GM12878 (cell line): ENCODE data around the gene CES3. TPM values are rescaled to one million over a fixed set of nuclear protein-coding genes. Genes with fewer than 3 reads are reported as not detected.

Experiments used
- ATAC-seq: fragments of 200-7000 bp; cut with Tn5 transposase; 3 replicates; pipeline ENCODE4 v1.9.1; 2020; ENCODE audit warnings: mild to moderate bottlenecking, moderate library complexity
- BruUV-seq: library from RNA; stranded (reverse); fragments of 400-500 nt; replicated peaks from 2 replicates; lab custom pipeline; 2021; lab: Mats Ljungman, UMichigan
- CTCF ChIA-PET: fragments of 300-600 bp; sonication (Branson Sonifier 250); formaldehyde crosslinking; extraction: SDS; loops from one replicate; lab custom pipeline; 2021; ENCODE audit warnings: inconsistent platforms; lab: Yijun Ruan, JAX
- POLR2A ChIA-PET: fragments of 350-600 bp; formaldehyde crosslinking; extraction: SDS; loops from one replicate; lab custom pipeline; 2021; ENCODE audit warnings: inconsistent platforms; lab: Charles Lee
- RAD21 ChIA-PET: fragments of 300-600 bp; sonication (Branson Sonifier 250); formaldehyde crosslinking; loops from one replicate; lab custom pipeline; 2023; ENCODE audit warnings: antibody characterized with exemption; ENCODE audit not compliant: unreplicated experiment; lab: Charles Lee
- SMC1A ChIA-PET: fragments of 300-600 bp; sonication (Branson Sonifier 250); formaldehyde crosslinking; loops from one replicate; lab custom pipeline; 2023; ENCODE audit not compliant: unreplicated experiment, uncharacterized antibody; lab: Charles Lee
- DNase-seq: peaks from one replicate; pipeline ENCODE4 v3.0.0-alpha.2; 2011; ENCODE audit warnings: low read depth, low spot score
- FAIRE-seq: peaks from 3 replicates; lab custom pipeline; 2011; peaks lifted over from hg19 to GRCh38; lab: Jason Lieb, UNC
- H2AFZ ChIP-seq: 2 replicates; pipeline ENCODE4 v1.6.0; 2011; ENCODE audit warnings: low read depth, low read length, control low read depth; ENCODE audit not compliant: control insufficient read depth
- H3K27ac ChIP-seq: 2 replicates; pipeline ENCODE4 v1.5.1; 2011; ENCODE audit warnings: control low read depth; ENCODE audit not compliant: control insufficient read depth, insufficient read depth
- H3K27me3 ChIP-seq, 2 experiments: replicated peaks in 1 of 2; 2 replicates each; pipeline versions ENCODE4 v1.6.0 to v1.6.1; 2011; ENCODE audit warnings: low read length in 1 of 2; ENCODE audit not compliant: control insufficient read depth in 2 of 2, insufficient read depth in 2 of 2
- H3K36me3 ChIP-seq, 2 experiments: 2 replicates each; pipeline ENCODE4 v1.5.1; 2011; ENCODE audit warnings: low read length in 1 of 2; ENCODE audit not compliant: control insufficient read depth in 2 of 2, insufficient read depth in 2 of 2
- H3K4me1 ChIP-seq: 2 replicates; pipeline ENCODE4 v1.6.1; 2011; ENCODE audit warnings: mild to moderate bottlenecking, low read length, moderate library complexity, mixed read lengths; ENCODE audit not compliant: control insufficient read depth, insufficient read depth
- H3K4me2 ChIP-seq: 2 replicates; pipeline ENCODE4 v1.6.0; 2011; ENCODE audit warnings: control low read depth; ENCODE audit not compliant: control insufficient read depth, insufficient read depth
- H3K4me3 ChIP-seq: fragments of 200-600 bp; sonication (generic); 2 replicates; pipeline ENCODE4 v1.5.1; 2016
- H3K79me2 ChIP-seq: 2 replicates; pipeline ENCODE4 v1.6.0; 2011; ENCODE audit warnings: low read length; ENCODE audit not compliant: control insufficient read depth, insufficient read depth
- H3K9ac ChIP-seq: 2 replicates; pipeline ENCODE4 v1.8.0; 2011; ENCODE audit warnings: low read length, control low read depth, mixed read lengths; ENCODE audit not compliant: control insufficient read depth, insufficient read depth
- H3K9me3 ChIP-seq: replicated peaks from 3 replicates; pipeline ENCODE4 v1.5.1; 2011; ENCODE audit warnings: mild to moderate bottlenecking, low read length; ENCODE audit not compliant: control insufficient read depth, insufficient read depth
- H4K20me1 ChIP-seq: 2 replicates; pipeline ENCODE4 v1.6.0; 2011; ENCODE audit not compliant: control insufficient read depth, insufficient read depth
- BHLHE40 ChIP-seq, 2 experiments: fragments of 450-650 bp in 1 of 2; IDR thresholded peaks; 2 replicates each; pipeline ENCODE4 v1.6.1; 2011 to 2017; ENCODE audit warnings: low read depth in 2 of 2, borderline replicate concordance in 1 of 2, improper control_type of control experiment in 1 of 2, low read length in 1 of 2, mild to moderate bottlenecking in 1 of 2
- BMI1 ChIP-seq: fragments of 450-650 bp; IDR thresholded peaks from 2 replicates; pipeline ENCODE4 v1.6.1; 2016; ENCODE audit warnings: mild to moderate bottlenecking, moderate library complexity, borderline replicate concordance
- DPF2 ChIP-seq: fragments of 450-650 bp; IDR thresholded peaks from 2 replicates; pipeline ENCODE4 v1.6.1; 2017; ENCODE audit warnings: mild to moderate bottlenecking
- HDAC6 ChIP-seq: fragments of 200-600 bp; sonication (generic); IDR thresholded peaks from one replicate; pipeline ENCODE4 v1.8.0; 2017; ENCODE audit warnings: antibody characterized with exemption; ENCODE audit not compliant: unreplicated experiment
- IKZF1 ChIP-seq: fragments of 450-650 bp; conservative IDR thresholded peaks from 2 replicates; pipeline ENCODE4 v1.6.1; 2017; ENCODE audit warnings: antibody characterized with exemption, mild to moderate bottlenecking
- KDM1A ChIP-seq: fragments of 200-600 bp; sonication (generic); IDR thresholded peaks from 2 replicates; pipeline ENCODE4 v1.6.1; 2016; ENCODE audit warnings: borderline replicate concordance
- LARP7 ChIP-seq: fragments of 450-650 bp; IDR thresholded peaks from 2 replicates; pipeline ENCODE4 v1.6.1; 2017; ENCODE audit warnings: mild to moderate bottlenecking
- NFYB ChIP-seq: IDR thresholded peaks from 2 replicates; pipeline ENCODE4 v1.6.1; 2011; ENCODE audit warnings: low read depth, mild to moderate bottlenecking, low read length, improper control_type of control experiment, moderate library complexity; ENCODE audit not compliant: insufficient read depth
- SPI1 ChIP-seq: IDR thresholded peaks from 2 replicates; pipeline ENCODE4 v1.6.1; 2011; ENCODE audit warnings: low read depth, mild to moderate bottlenecking, low read length, moderate library complexity, borderline replicate concordance; ENCODE audit not compliant: insufficient read depth
- STAT3 ChIP-seq: IDR thresholded peaks from 2 replicates; pipeline ENCODE4 v1.6.1; 2011; ENCODE audit warnings: low read depth, low read length, improper control_type of control experiment
- TAF1 ChIP-seq: IDR thresholded peaks from 2 replicates; pipeline ENCODE4 v1.6.1; 2011; ENCODE audit warnings: mild to moderate bottlenecking, low read depth, low read length, borderline replicate concordance
- WGBS: methylation state at CpG from one replicate; pipeline ENCODE4 v1.1.6; 2016; ENCODE audit warnings: low lambda C conversion rate; ENCODE audit not compliant: insufficient replicate concordance, insufficient coverage; ENCODE audit errors: missing lambda C conversion rate; 5-methylcytosine and 5-hydroxymethylcytosine counted together
- in situ Hi-C: fragments of 300-500 bp; cut with MboI; formaldehyde crosslinking; loops from 9 replicates; pipeline ENCODE4 v1.14.3; 2018; ENCODE audit warnings: mixed read lengths
- intact Hi-C: fragments of 100-400 bp; cut with micrococcal nuclease; formaldehyde crosslinking; loops from one replicate; pipeline ENCODE4 v1.14.2; 2022; ENCODE audit not compliant: unreplicated experiment
- polyA plus RNA-seq, 11 experiments: library from polyadenylated mRNA; depleted of rRNA in 4 of 11; unstranded in 6 of 11; stranded (reverse) in 5 of 11; fragments of >200 nt; fragmentation: Nextera tagmentation in 4 of 11; fragmentation: Illumina TruSeq in 1 of 11; extraction: Ambion mirVana in 4 of 11; extraction: Trizol in 1 of 11; gene quantifications; 1 replicate in 1 of 11; 2 replicates in 10 of 11; pipeline versions ENCODE4 v1.2.1 to v1.2.3, GENCODE V29; 2011 to 2016; ENCODE audit warnings: inconsistent platforms in 2 of 11, missing spikeins in 2 of 11, low read depth in 1 of 11
- total RNA-seq, 4 experiments: library from RNA; depleted of rRNA in 3 of 4; stranded (reverse); fragments of >200 nt in 3 of 4; fragmentation: Illumina TruSeq in 1 of 4; extraction: Trizol in 1 of 4; gene quantifications; 2 replicates each; pipeline versions ENCODE4 v1.2.1 to v1.2.3, GENCODE V29; 2013 to 2021
- TF ChIP-seq, protein P1 (sequence below): fragments of 150-350 bp; IDR thresholded peaks from 2 replicates; pipeline ENCODE4 v1.6.1; 2016; ENCODE audit warnings: low read depth, low read length
- TF ChIP-seq, protein P2 (sequence below): fragments of 450-650 bp; IDR thresholded peaks from 2 replicates; pipeline ENCODE4 v1.6.1; 2017; ENCODE audit warnings: mild to moderate bottlenecking, moderate library complexity

The CES3 gene
- total and polyA plus RNA-seq, 10 of the 15 experiments (the other 5 are each of a cell fraction or from before 2014, with no cell fraction given): 0.09 to 3.1 (median 0.76) TPM

DNA sequence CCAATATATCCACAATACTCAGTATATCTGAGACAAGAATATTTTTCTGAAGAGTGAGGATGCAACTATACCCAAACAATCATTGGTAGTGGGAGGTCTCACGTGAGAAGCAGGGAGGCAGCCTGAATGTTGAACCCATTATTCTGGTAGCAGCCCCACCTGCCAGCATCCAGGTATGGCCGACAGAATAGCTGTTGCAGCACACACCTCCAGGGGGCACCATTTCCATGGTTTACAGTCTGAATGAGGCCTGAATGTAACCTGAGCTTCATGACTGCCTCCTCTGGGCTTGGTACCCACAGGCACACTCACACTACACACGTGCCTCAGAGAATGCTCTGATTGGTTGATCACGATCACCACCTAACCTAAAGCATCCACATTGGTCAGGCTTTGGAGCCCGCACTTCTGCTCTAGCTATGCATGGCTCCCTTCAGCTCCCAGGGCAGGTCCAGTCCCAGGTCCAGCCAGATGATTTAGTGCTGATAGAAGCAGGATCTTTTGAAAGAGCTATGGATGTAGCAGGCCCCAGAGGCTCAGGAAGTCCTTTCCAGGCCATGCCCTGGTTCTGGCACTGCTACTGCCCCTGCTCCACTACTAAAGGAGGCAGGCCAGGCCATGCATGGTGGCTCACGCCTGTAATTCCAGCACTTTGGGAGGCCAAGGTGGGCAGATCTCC is 56.9 kb downstream of the CES3 start:
- FAIRE-seq: peak; percentile 100
- in situ Hi-C loops (loop anchor here (5.0 kb wide), 2 partner anchors 84 to 134 kb away; partner anchors contain the start of gene B3GNT9), intact Hi-C loops (loop anchor here (1.0 to 10.0 kb wide), 5 partner anchors 63 to 167 kb away; partner anchors contain the start of gene B3GNT9)
- RAD21 ChIA-PET: interaction anchor here (0.6 to 4.8 kb wide), 41 partner anchors 8 to 243 kb away, joined by 3 to 85 read pairs (median 4); partner anchors contain the start of genes B3GNT9, CBFB, FBXL8 and FHOD1
- H3K4me2 ChIP-seq: no peak overlapping the region
- H3K9me3 ChIP-seq: no peaks in the 10 kb centered on the region
- POLR2A ChIA-PET: interaction anchor here (0.5 to 3.0 kb wide), 10 partner anchors 10 to 152 kb away, joined by 3 to 15 read pairs (median 3); partner anchors contain the start of genes CBFB and NOL3
- DNase-seq: peak; percentile 82
- ATAC-seq: peak; percentile 96
- 9% methylated on average over 6 of the region's 6 CpGs for WGBS
- peak overlapping the region; percentile 59; the same call in 1 of the 2 replicates for H2AFZ ChIP-seq
- no peaks in the 10 kb centered on the region for H3K36me3 ChIP-seq
- H3K27me3 ChIP-seq: peaks cover 0 to 2% of the 10 kb centered on the region in 2 experiments; a peak in 3 of 4 replicates
- H4K20me1 ChIP-seq: no peaks in the 10 kb centered on the region
- BruUV-seq: no TSS peak
- SMC1A ChIA-PET: interaction anchor here (0.8 to 4.4 kb wide), 39 partner anchors 10 to 230 kb away, joined by 3 to 57 read pairs (median 5); partner anchors contain the start of genes B3GNT9, CBFB, E2F4 and FBXL8
- H3K4me1 ChIP-seq: peaks cover 13% of the 10 kb centered on the region; the same call in 1 of the 2 replicates
- CTCF ChIA-PET: interaction anchor here (0.6 to 12.3 kb wide), 56 partner anchors 9 to 206 kb away, joined by 3 to 205 read pairs (median 4); partner anchors contain the start of genes B3GNT9, CBFB, E2F4 and EXOC3L1
- H3K9ac ChIP-seq: no peak overlapping the region
- no peaks in the 10 kb centered on the region for H3K79me2 ChIP-seq
- no peak overlapping the region for H3K4me3 ChIP-seq
- H3K27ac ChIP-seq: no peak overlapping the region
- TF ChIP-seq, protein P1, sequence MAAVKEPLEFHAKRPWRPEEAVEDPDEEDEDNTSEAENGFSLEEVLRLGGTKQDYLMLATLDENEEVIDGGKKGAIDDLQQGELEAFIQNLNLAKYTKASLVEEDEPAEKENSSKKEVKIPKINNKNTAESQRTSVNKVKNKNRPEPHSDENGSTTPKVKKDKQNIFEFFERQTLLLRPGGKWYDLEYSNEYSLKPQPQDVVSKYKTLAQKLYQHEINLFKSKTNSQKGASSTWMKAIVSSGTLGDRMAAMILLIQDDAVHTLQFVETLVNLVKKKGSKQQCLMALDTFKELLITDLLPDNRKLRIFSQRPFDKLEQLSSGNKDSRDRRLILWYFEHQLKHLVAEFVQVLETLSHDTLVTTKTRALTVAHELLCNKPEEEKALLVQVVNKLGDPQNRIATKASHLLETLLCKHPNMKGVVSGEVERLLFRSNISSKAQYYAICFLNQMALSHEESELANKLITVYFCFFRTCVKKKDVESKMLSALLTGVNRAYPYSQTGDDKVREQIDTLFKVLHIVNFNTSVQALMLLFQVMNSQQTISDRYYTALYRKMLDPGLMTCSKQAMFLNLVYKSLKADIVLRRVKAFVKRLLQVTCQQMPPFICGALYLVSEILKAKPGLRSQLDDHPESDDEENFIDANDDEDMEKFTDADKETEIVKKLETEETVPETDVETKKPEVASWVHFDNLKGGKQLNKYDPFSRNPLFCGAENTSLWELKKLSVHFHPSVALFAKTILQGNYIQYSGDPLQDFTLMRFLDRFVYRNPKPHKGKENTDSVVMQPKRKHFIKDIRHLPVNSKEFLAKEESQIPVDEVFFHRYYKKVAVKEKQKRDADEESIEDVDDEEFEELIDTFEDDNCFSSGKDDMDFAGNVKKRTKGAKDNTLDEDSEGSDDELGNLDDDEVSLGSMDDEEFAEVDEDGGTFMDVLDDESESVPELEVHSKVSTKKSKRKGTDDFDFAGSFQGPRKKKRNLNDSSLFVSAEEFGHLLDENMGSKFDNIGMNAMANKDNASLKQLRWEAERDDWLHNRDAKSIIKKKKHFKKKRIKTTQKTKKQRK: no peak
- TF ChIP-seq LARP7 (no peak), STAT3 (no peak), HDAC6 (no peak), NFYB (peak; percentile 88), IKZF1 (no peak), TAF1 (no peak), BMI1 (no peak), KDM1A (no peak), SPI1 (no peak), BHLHE40 (IDR thresholded peaks at IDR 0.05; ENCODE audit: borderline replicate concordance in 1 of 2, low read depth in 2 of 2, low read length in 1 of 2) (peak; percentile 94 to 96), DPF2 (no peak)
- TF ChIP-seq, protein P2, sequence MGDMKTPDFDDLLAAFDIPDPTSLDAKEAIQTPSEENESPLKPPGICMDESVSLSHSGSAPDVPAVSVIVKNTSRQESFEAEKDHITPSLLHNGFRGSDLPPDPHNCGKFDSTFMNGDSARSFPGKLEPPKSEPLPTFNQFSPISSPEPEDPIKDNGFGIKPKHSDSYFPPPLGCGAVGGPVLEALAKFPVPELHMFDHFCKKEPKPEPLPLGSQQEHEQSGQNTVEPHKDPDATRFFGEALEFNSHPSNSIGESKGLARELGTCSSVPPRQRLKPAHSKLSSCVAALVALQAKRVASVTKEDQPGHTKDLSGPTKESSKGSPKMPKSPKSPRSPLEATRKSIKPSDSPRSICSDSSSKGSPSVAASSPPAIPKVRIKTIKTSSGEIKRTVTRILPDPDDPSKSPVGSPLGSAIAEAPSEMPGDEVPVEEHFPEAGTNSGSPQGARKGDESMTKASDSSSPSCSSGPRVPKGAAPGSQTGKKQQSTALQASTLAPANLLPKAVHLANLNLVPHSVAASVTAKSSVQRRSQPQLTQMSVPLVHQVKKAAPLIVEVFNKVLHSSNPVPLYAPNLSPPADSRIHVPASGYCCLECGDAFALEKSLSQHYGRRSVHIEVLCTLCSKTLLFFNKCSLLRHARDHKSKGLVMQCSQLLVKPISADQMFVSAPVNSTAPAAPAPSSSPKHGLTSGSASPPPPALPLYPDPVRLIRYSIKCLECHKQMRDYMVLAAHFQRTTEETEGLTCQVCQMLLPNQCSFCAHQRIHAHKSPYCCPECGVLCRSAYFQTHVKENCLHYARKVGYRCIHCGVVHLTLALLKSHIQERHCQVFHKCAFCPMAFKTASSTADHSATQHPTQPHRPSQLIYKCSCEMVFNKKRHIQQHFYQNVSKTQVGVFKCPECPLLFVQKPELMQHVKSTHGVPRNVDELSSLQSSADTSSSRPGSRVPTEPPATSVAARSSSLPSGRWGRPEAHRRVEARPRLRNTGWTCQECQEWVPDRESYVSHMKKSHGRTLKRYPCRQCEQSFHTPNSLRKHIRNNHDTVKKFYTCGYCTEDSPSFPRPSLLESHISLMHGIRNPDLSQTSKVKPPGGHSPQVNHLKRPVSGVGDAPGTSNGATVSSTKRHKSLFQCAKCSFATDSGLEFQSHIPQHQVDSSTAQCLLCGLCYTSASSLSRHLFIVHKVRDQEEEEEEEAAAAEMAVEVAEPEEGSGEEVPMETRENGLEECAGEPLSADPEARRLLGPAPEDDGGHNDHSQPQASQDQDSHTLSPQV: no peak
